Brain pericyte (primary cell): ENCODE measurements around the gene ST8SIA2.

Source experiments
- DNase-seq: peaks from one replicate; pipeline ENCODE4 v3.0.0-alpha.2; 2012; ENCODE audit warnings: low read depth, low spot score

Gene ST8SIA2

GRCh38 chr15:92494806-92495336 is 101.2 kb downstream of the ST8SIA2 start:
- DNase-seq, result no peak

DNA sequence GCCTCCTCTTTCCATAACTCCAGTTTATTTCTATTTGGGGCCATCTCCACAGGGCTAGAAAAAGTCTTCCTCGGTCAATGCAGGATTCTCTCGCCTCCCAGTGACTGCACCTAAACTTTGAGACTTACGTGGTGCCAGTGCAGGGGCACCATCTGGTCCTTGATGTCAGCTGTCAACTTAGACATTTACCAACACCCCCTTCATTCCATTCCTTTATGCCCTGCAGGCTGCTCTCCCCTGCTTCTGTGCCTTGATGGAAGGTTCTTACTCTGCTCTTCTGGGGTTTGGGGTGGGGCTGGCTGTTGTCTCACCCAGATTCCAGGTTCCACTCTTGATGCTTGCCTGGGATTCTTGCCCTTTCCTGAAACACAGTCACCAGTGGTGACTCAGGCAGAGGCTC is 101.8 kb downstream of the ST8SIA2 start:
- no peak for DNase-seq

DNA sequence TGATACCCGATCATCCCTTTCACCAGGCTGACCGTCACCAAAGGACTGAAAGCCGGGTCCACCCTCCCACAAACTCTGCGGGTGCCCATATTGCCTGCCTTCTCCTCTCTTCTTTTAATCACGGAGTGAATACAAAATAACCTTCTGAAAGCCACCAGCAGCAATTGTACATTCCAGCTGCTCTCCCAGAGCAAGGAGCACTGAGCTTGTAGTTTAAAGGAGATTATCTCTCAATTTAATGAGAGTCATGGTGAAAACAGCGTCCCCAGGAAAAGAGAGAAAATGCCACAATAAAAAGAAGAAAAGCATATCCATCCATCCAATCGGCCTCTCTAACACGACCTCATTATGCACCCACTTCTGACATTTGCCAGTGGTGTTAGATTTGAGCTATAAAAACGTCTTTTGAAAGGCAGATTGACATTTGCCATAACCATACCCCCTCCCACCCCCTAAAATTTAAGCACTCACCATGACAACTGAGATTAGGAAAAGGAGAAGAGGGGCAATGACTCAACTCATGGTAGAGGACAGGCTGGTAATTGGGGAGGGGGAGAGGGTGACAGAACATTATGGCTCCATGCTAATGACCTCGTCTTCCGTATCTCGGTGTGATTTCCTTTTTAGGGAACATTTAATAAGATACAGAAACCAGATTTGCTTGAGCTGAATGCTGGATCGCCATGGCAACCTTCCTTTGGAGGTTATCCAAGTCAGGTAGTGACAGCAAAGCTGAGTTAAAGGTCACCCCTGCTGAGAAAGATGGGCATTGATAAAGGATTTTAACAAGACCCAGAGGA is 106.2 kb downstream of the ST8SIA2 start:
- no peak for DNase-seq

- no peak for DNase-seq
Measured at GRCh38 chr15:92502336-92502735, 108.7 kb downstream of the ST8SIA2 start.

- DNase-seq, result no peak
Measured at GRCh38 chr15:92502930-92503857, 109.5 kb downstream of the ST8SIA2 start.

GRCh38 chr15:92503889-92504288 is 110.2 kb downstream of the ST8SIA2 start:
- DNase-seq, result no peak

- DNase-seq, result no peak
Measured at GRCh38 chr15:92505611-92506010, 111.9 kb downstream of the ST8SIA2 start.

GRCh38 chr15:92506506-92506905 is 112.8 kb downstream of the ST8SIA2 start:
- no peak for DNase-seq

- DNase-seq, result no peak
Measured at GRCh38 chr15:92510163-92510882, 116.6 kb downstream of the ST8SIA2 start.
